Measurements from ENCODE around the gene CDK4.
A peak's percentile ranks its signal among the peaks of the same experiment; 100 is the strongest.

GRCh38 chr12:57740656-57741412 lies 11.3 kb downstream of the CDK4 start:
- TF ChIP-seq POLR2AphosphoS5 (IDR thresholded peaks at IDR 0.05; ENCODE audit: low read depth, low read length) (no peak), POLR2A (IDR thresholded peaks at IDR 0.05; ENCODE audit: low read depth, low read length) (no peak), TAF1 (IDR thresholded peaks at IDR 0.05; ENCODE audit: low read depth, low read length) (no peak), PAX5 (IDR thresholded peaks at IDR 0.05; ENCODE audit: insufficient read depth, low read length, severe bottlenecking) (no peak), SPI1 (IDR thresholded peaks at IDR 0.05; ENCODE audit: low read depth, low read length) (peak; percentile 40), POU2F2 (IDR thresholded peaks at IDR 0.05; ENCODE audit: low read depth, low read length) (no peak)
